A673 (cell line): ENCODE data around the gene NUCB1. TPM values are rescaled to one million over a fixed set of nuclear protein-coding genes. Genes with fewer than 3 reads are reported as not detected.

Experiments
- Bru-seq: library from RNA; stranded (reverse); fragments of 400-500 nt; gene quantifications from one replicate; lab custom pipeline; 2021; lab: Mats Ljungman, UMichigan
- BruChase-seq, 2 experiments: library from RNA; stranded (reverse); fragments of 400-500 nt; gene quantifications; one replicate each; lab custom pipeline; 2021; lab: Mats Ljungman, UMichigan
- BruUV-seq: library from RNA; stranded (reverse); fragments of 400-500 nt; replicated peaks from 2 replicates; lab custom pipeline; 2021; lab: Mats Ljungman, UMichigan
- CTCF ChIA-PET: fragments of 300-600 bp; sonication (Branson Sonifier 250); formaldehyde crosslinking; loops from one replicate; lab custom pipeline; 2022; ENCODE audit warnings: antibody characterized with exemption; lab: Charles Lee
- POLR2A ChIA-PET: fragments of 300-600 bp; sonication (Branson Sonifier 250); formaldehyde crosslinking; loops from one replicate; lab custom pipeline; 2022; ENCODE audit warnings: antibody characterized with exemption; ENCODE audit not compliant: low non-redundant PET; lab: Charles Lee
- DNase-seq: peaks from one replicate; pipeline ENCODE4 v3.0.0-alpha.2; 2015; ENCODE audit warnings: low spot score
- H3K27ac ChIP-seq: fragments of 200-600 bp; sonication (generic); 2 replicates; pipeline ENCODE4 v1.5.1; 2016; ENCODE audit warnings: mixed run types, low read depth, mild to moderate bottlenecking, mixed read lengths, antibody characterized with exemption, low read length; ENCODE audit not compliant: poor library complexity, severe bottlenecking
- H3K27me3 ChIP-seq: fragments of 200-600 bp; sonication (generic); replicated peaks from 2 replicates; pipeline ENCODE4 v1.6.1; 2017; ENCODE audit warnings: mixed run types, low read depth, mild to moderate bottlenecking, mixed read lengths, antibody characterized with exemption, low read length; ENCODE audit not compliant: insufficient read depth, poor library complexity
- H3K36me3 ChIP-seq: fragments of 200-600 bp; sonication (generic); 2 replicates; pipeline ENCODE4 v1.6.1; 2016; ENCODE audit warnings: mixed run types, mild to moderate bottlenecking, mixed read lengths, antibody characterized with exemption, low read length; ENCODE audit not compliant: insufficient read depth, poor library complexity, severe bottlenecking
- H3K4me1 ChIP-seq: fragments of 200-600 bp; sonication (generic); 2 replicates; pipeline ENCODE4 v1.6.1; 2017; ENCODE audit warnings: mixed run types, mild to moderate bottlenecking, mixed read lengths, antibody characterized with exemption, low read length; ENCODE audit not compliant: insufficient read depth, poor library complexity, severe bottlenecking
- H3K4me3 ChIP-seq: fragments of 200-600 bp; sonication (generic); 2 replicates; pipeline ENCODE4 v1.5.1; 2016; ENCODE audit warnings: low read depth, mixed run types, mild to moderate bottlenecking, mixed read lengths, low read length; ENCODE audit not compliant: poor library complexity, severe bottlenecking
- H3K9me3 ChIP-seq: fragments of 200-600 bp; sonication (generic); 2 replicates; pipeline ENCODE4 v1.6.1; 2016; ENCODE audit warnings: mixed run types, low read depth, mild to moderate bottlenecking, mixed read lengths, antibody characterized with exemption, low read length; ENCODE audit not compliant: poor library complexity, severe bottlenecking
- EZH2 ChIP-seq: fragments of 200-600 bp; sonication (generic); IDR thresholded peaks from 2 replicates; pipeline ENCODE4 v1.6.1; 2017; ENCODE audit warnings: borderline replicate concordance, low read depth, mild to moderate bottlenecking, mixed read lengths, antibody characterized with exemption, low read length; ENCODE audit not compliant: poor library complexity, severe bottlenecking
- intact Hi-C: fragments of 100-400 bp; cut with micrococcal nuclease; formaldehyde crosslinking; loops from one replicate; pipeline ENCODE4 v1.10.0; 2022; ENCODE audit not compliant: unreplicated experiment
- long read RNA-seq: library from polyadenylated mRNA; stranded (forward); transcript quantifications from one replicate; pipeline ENCODE4 v2.0.0, GENCODE V29; 2022
- total RNA-seq: library from RNA; stranded (reverse); gene quantifications from 2 replicates; pipeline ENCODE4 v1.2.3, GENCODE V29; 2021
- TF ChIP-seq, protein P1 (sequence below): fragments of 300-800, 200-600 bp; sonication (generic); conservative IDR thresholded peaks from 2 replicates; pipeline ENCODE4 v1.5.1; 2017; ENCODE audit warnings: low read depth, mild to moderate bottlenecking, antibody characterized with exemption, low read length, moderate library complexity, mixed read lengths

The NUCB1 gene
- total RNA-seq = 86.7 and 109 TPM in 2 replicates
- percentile 51 among the genes with signal in this experiment for Bru-seq, nascent RNA
- percentile 55 among the genes with signal in this experiment for BruChase-seq, experiment 1, labeled RNA remaining after a 2-hour chase
- BruChase-seq, experiment 2, labeled RNA remaining after a 6-hour chase = percentile 66 among the genes with signal in this experiment
- long read RNA-seq, transcript NUCB1-201 (13 exons, 2,668 nt) = major isoform, 135 of 174 reads
- long read RNA-seq, partial matches to known transcripts = 30 of 174 reads
- long read RNA-seq, other reads (novel, unspliced or antisense) = 8 of 174 reads

DNA sequence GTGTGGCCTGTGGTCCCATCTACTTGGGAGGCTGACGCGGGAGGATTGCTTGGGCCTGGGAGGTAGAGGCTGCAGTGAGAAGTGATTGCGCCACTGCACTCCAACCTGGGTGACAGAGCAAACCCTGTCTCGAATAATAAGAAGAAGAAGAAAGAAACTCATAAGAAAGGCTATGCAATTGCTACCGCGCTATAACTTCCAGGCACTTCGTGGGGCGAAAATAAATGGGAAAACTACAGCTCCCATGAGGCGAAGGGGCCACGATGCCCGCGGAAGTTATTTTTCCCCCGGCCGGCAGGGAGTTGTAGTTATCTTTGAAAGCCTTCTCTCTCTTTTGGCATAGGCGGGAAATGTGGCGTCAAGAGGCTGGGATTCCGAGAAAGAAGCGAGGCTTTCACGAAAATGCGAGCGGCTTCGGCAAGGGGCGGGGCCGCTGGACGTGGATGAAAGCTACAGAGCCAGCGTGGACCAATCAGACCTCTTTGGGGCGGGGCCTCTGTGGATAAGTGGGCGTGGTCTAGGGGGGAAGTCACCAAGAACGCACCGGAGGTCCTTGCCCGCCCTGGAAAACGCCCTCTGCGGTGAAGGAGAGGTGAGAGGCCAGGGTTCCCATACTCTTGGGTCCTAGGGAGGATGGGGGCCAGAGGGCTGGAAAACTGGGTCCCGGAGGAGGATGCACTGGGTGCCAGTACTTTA is at the start of gene NUCB1:
Gene NUCB1 (plus strand): TSS at position 532 of the 696 bp plus-strand sequence. CDS start 485 bp downstream, outside the sequence.
- DNase-seq = peak; percentile 100
- peak within 1 kb of the TSS; percentile 57 for H3K4me3 ChIP-seq
- peak within 1 kb of the TSS; percentile 79 for H3K27ac ChIP-seq
- H3K4me1 ChIP-seq = peaks cover 3% of the 10 kb centered on the region
- TSS peak; percentile 78 for BruUV-seq
- intact Hi-C loops = no loop called here
- no peaks in the 10 kb centered on the region for H3K9me3 ChIP-seq
- H3K36me3 ChIP-seq = no peaks in the 10 kb centered on the region
- no peak for TF ChIP-seq EZH2
- TF ChIP-seq, protein P1, sequence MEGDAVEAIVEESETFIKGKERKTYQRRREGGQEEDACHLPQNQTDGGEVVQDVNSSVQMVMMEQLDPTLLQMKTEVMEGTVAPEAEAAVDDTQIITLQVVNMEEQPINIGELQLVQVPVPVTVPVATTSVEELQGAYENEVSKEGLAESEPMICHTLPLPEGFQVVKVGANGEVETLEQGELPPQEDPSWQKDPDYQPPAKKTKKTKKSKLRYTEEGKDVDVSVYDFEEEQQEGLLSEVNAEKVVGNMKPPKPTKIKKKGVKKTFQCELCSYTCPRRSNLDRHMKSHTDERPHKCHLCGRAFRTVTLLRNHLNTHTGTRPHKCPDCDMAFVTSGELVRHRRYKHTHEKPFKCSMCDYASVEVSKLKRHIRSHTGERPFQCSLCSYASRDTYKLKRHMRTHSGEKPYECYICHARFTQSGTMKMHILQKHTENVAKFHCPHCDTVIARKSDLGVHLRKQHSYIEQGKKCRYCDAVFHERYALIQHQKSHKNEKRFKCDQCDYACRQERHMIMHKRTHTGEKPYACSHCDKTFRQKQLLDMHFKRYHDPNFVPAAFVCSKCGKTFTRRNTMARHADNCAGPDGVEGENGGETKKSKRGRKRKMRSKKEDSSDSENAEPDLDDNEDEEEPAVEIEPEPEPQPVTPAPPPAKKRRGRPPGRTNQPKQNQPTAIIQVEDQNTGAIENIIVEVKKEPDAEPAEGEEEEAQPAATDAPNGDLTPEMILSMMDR = peak; percentile 10; the same call in 1 of the 2 replicates
- POLR2A ChIA-PET = interaction anchor here (1.2 kb wide), 1 partner anchor 25 kb away, joined by 7 read pairs; no protein-coding TSS in a partner anchor
- CTCF ChIA-PET = interaction anchor here (1.0 to 1.2 kb wide), 2 partner anchors 71 to 93 kb away, joined by 7 read pairs; partner anchors contain the start of genes GYS1 and RUVBL2
- H3K27me3 ChIP-seq = no peaks in the 10 kb centered on the region

DNA sequence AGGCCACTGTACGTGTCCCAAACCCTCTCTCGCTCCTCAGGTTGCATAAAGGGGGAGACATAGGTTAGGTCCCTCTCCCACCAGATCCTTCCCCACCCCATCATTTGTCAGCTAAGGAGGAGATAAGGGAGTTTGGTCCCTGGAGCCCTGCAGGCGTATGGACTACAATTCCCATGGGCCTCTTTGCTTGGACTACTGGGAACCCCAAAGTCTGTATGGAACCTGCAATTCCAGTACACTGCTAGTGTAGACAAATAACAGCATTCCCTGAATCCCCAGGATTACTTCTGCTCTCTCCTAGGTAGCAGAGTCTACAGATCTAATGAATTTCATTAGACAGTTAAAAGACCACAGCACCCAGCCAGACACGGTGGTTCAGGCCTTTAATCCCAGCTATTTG is 47.8 kb upstream of the NUCB1 start:
- H3K36me3 ChIP-seq = no peaks in the 10 kb centered on the region
- CTCF ChIA-PET = no interaction called here
- no peaks in the 10 kb centered on the region for H3K27me3 ChIP-seq
- no peak overlapping the region for H3K27ac ChIP-seq
- no peaks in the 10 kb centered on the region for H3K9me3 ChIP-seq
- POLR2A ChIA-PET = no interaction called here
- no peak for DNase-seq
- intact Hi-C loops = no loop called here
- H3K4me1 ChIP-seq = no peaks in the 10 kb centered on the region
- TF ChIP-seq, protein P1 = no peak
- TF ChIP-seq EZH2 = no peak
- no peak overlapping the region for H3K4me3 ChIP-seq
- BruUV-seq = no TSS peak

DNA sequence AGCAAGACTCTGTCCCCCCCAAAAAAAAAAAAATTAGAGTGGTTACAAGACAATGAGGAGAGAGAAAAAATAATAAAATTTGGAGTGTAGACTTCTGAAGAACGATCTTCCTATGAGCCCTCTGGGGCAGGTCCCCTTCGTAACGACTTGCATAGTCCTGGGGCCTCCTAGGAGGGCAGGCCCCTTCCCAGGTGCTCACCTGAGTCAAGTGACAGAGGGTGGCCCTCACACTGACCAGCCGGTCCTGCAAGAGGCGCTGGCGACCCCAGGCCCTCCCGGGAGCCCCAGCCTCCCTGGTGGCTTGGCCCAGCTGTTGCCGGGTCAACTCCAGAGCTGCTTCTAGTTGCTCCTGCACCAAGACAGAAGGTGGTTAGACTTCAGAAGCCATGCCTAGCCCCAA is 46.6 kb upstream of the NUCB1 start:
- Histone ChIP-seq H3K27me3 (no peaks in the 10 kb centered on the region), H3K4me3 (no peak overlapping the region), H3K27ac (no peak overlapping the region), H3K4me1 (no peaks in the 10 kb centered on the region), H3K9me3 (no peaks in the 10 kb centered on the region), H3K36me3 (no peaks in the 10 kb centered on the region)
- no peak for DNase-seq
- intact Hi-C loops = no loop called here
- POLR2A ChIA-PET = no interaction called here
- TF ChIP-seq EZH2 = no peak
- TF ChIP-seq, protein P1 = no peak
- BruUV-seq = no TSS peak
- CTCF ChIA-PET = interaction anchor here (0.7 kb wide), 1 partner anchor 117 kb away, joined by 3 read pairs; no protein-coding TSS in a partner anchor
